Activated T-cell treated with anti-CD3 and anti-CD28 coated beads for 24 hours (primary cell): ENCODE results near the gene HSP90AB1.

Experiments used
- DNase-seq: peaks from one replicate; pipeline ENCODE4 v3.0.0-alpha.2; 2020; ENCODE audit warnings: low read depth

Gene HSP90AB1

GRCh38 chr6:44246663-44247337 is at the start of gene HSP90AB1:
HSP90AB1 (plus strand) TSS chr6:44247101; CDS start chr6:44248630, 1,529 bp downstream.
- DNase-seq: peak; percentile 96

- no peak for DNase-seq
Observed at GRCh38 chr6:44198684-44199083, 48.2 kb upstream of the HSP90AB1 start.

- DNase-seq: no peak
Observed at GRCh38 chr6:44199883-44200282, 47.0 kb upstream of the HSP90AB1 start.

DNA sequence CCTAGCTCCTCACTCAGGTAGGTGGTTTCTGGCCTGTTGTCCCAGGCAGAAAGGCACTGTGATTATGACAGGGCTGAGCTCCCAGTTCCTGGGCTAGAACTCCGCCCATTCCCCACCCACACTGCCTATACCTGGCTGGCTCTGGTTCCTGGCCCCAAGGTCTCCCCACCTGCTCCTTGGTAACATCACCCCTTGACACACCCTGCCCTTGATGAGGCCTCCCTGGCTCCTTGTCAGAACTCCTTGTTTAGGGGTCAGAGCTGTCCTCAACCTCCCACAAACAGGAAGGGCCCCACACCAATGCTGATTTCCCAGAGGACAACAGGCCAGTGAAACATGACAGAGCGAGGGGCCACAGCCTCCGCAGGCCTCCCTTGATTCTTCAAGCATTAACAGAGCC is 45.7 kb upstream of the HSP90AB1 start:
- DNase-seq: no peak

- DNase-seq: no peak
Observed at GRCh38 chr6:44201638-44202303, 45.1 kb upstream of the HSP90AB1 start.

DNA sequence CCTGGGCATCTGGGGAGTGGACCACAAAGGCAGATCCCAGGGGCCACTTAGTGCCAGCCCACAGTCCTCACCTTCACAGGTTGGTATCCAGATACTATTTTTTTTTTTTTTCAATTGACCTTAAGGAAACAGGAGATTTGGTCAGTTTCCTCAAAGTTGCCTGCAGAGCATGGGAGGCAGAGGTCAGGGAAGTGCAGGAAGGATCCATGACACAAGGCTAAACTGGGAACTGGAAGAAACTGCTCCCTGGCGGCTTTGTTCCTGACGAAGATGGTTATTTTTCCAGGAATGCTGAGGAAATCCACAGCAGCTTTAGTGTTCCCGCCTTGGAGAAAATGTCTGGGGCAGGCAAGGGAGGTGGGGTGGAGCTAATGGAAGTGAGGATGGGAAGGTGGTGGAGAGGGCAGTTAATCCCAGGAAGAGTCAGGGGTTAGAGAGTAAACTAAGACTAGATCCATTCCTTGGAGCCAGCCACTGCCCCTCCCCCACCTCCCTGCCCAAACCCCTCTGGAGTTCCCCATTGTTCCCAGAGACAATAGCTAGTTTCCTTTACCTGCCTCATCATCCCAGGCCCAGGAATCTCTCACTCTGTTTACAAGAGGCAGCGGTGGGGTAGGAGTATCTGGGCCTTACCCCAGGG is 44.4 kb upstream of the HSP90AB1 start:
- DNase-seq: no peak

DNA sequence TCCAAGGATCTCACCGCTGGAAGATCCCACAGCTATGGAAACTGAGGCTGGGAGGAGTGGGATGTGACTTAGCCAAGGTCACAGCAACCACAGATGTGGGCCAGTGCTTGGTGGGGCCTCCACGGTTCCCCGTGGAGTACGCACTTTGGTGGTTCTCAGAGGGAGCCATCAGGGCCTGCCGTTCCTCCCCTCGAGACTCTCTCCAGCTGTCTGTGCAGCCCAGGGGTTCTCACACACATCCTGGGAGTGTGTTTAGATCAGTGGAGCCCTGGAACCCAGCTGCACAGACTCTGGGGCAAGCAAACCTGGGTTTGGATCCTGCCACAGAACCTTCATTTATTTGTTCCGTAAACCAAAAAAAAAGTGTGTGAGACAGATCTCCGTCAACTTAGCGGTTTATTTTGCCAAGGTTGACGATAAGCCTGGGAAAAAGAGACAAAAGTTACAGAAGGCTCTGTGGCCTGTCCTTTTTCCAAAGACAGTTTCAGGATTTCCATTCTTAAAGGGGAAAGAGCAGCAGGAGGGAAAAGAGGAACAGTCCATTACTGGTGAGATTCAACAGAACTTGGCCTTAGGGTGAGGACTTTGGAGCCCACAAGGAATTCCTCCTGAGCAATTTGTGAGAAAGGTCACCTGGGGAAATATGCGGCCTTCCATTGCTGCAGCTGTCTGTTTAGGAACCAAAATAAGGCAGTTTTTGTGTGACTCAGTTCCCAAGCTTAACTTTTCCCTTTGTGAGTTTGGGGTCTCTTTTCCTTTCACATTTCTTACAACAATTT is 43.7 kb upstream of the HSP90AB1 start:
- DNase-seq: no peak

DNA sequence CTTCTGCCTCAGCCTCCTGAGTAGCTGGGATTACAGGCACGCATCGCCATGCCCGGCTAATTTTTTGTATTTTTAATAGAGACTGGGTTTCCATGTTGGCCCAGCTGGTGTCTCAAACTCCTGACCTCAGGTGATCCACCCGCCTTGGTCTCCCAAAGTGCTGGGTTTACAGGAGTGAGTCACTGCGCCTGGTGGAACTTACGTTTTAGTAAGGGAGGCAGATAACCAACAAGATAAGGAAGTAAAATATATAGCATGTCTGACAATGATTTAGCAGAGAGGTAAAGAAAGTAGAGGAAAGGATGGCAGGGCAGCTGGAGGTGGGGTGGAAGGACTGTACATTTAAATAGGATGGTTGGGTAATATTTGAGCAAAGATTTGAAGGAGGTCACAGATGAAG is 42.9 kb upstream of the HSP90AB1 start:
- no peak for DNase-seq

DNA sequence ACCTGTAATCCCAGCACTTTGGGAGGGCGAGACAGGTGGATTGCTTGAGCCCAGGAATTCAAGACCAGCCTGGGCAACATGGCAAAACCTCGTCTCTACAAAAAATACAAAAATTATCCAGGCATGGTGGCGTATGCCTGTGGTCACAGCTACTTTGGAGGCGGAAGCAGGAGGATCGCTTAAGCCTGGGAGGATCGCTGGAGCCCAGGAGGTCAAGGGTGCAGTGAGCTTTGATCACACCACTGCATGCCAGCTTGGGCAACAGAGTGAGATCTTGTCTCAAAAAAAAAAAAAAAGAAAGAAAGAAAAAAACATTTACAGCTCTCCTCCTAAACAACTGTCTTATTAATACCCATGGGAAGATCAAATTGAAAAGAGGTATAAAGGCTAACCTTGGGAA is 38.9 kb upstream of the HSP90AB1 start:
- no peak for DNase-seq

GRCh38 chr6:44211284-44211683 is 35.6 kb upstream of the HSP90AB1 start:
- no peak for DNase-seq

DNA sequence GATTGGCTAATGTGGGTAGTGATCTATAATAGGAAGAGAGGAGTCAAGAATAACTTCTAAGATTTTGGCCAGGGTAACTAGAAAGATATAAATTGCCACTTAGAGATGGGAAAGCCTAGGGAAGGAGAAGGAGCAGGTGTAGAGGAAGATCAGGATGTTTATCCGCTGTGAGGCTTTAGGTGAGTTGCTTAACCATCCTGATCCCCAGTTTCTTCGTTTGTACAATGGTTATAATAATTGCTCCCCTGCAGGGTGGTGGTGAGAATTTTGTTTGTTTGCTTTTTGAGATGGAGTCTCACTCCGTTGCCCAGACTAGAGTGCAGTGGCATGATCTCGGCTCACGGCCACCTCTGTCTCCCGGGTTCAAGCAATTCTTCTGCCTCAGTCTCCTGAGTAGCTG is 32.6 kb upstream of the HSP90AB1 start:
- DNase-seq: no peak

- no peak for DNase-seq
Observed at GRCh38 chr6:44216677-44217331, 30.1 kb upstream of the HSP90AB1 start, which contains the start of gene MYMX. MYMX (plus strand) TSS chr6:44216926; CDS start chr6:44217472, 546 bp downstream.

DNA sequence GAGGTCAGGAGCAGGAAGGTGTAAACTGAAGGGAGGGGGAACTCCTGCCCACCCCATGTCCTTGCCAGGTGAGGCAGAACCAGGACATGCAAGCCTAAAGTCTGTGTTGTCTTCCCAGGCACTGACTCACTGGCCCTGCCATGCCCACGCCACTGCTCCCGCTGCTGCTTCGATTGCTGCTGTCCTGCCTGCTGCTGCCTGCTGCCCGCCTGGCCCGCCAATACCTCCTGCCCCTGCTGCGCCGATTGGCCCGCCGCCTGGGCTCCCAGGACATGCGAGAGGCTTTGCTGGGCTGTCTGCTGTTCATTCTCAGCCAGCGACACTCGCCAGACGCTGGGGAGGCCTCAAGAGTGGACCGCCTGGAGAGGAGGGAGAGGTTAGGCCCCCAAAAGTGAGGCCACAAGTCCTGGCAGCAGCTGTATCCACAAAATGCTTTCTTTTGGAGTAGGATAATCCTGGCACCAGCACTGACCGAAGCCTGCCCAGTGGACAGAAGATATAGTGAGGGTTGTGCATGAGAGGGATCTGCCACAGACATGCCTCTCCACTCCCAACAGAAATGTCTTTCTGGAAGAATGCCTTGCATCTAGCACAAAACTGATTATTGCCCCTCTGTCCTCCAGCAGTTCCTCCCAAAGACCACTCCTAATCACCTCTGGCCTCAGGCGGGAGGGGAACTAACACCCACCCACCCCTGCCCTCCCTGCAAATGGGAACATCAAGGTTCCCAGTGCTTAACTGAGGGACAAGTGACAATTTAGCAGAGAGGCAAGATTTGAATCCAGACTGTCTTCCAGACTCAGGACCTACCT is 29.4 kb upstream of the HSP90AB1 start:
- no peak for DNase-seq

- DNase-seq: no peak
Observed at GRCh38 chr6:44219053-44219814, 27.7 kb upstream of the HSP90AB1 start.

GRCh38 chr6:44219815-44220784 is 26.8 kb upstream of the HSP90AB1 start:
- DNase-seq: no peak

- no peak for DNase-seq
Observed at GRCh38 chr6:44220913-44221290, 26.0 kb upstream of the HSP90AB1 start.

DNA sequence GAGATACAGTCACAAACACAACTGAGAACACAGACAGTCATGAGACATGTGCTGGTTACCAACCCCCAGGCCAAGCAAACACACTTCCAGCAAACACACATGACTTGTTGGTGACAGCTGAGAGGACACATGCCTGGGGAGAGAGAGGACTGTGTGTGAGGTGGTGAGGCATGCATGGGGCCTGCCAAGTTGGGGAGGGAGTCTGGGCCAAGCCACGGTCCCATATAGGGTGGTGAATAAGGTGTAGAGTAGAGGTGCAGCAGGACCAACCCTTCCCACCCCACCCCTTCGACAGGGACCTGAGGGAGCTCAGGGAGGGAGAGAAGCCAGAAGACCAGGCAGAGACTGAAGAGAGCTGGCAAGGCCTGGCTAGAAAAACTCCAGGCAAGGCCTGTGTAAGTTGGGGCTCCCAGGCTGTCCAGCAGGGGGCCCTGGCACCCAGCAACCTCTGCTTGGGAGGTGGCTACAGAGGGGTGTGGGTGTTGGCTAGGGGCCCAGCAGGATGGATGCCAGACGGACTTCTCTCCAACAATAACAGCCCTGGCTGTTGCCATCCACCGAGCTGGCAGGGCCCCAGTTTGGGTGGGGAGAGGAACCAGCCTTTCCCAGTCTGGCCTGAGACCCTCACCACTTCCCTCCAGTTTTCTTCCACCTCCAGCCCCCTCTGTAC is 25.5 kb upstream of the HSP90AB1 start:
- DNase-seq: peak; percentile 48

DNA sequence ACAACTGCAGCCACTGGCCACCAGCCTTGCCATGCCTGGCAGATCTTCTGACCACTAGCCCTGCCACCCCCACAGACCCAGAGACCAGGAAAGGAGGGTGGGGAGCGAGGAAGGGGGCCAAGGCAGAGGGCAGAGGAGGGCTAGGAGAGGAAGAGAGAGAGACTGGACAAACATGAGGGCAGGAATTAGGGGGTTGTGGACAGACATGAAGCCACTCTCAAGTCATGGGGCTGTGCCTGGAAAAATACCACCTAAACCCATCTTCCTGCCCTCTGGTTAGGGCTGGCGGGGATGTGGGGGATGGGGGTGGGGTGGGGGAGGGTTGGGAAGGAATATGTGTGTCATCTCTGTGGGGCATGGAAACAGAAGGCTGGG is 25.0 kb upstream of the HSP90AB1 start:
- no peak for DNase-seq
